H1 (cell line): ENCODE data around the gene ZNRF3.

ENCODE experiments used
- EZH2 ChIP-seq: fragments of 200-600 bp; sonication (generic); IDR thresholded peaks from 2 replicates; pipeline ENCODE4 v1.7.1; 2012; ENCODE audit warnings: low read depth, mild to moderate bottlenecking, moderate library complexity, low read length, inconsistent platforms; ENCODE audit not compliant: severe bottlenecking
- HDAC6 ChIP-seq: IDR thresholded peaks from one replicate; pipeline ENCODE4 v1.7.1; 2012; ENCODE audit warnings: low read depth, mild to moderate bottlenecking, inconsistent platforms, low read length, moderate library complexity
- PHF8 ChIP-seq: fragments of 200-600 bp; sonication (generic); conservative IDR thresholded peaks from 2 replicates; pipeline ENCODE4 v1.7.1; 2012; ENCODE audit warnings: low read depth, mild to moderate bottlenecking, inconsistent platforms, low read length, moderate library complexity
- POLR2A ChIP-seq, 2 experiments: IDR thresholded peaks; 1 replicate in 1 of 2; 2 replicates in 1 of 2; pipeline ENCODE4 v1.6.1; 2011; ENCODE audit warnings: low read depth in 2 of 2, low read length in 2 of 2, mild to moderate bottlenecking in 2 of 2; ENCODE audit errors: control extremely low read depth in 1 of 2
- POLR2AphosphoS5 ChIP-seq: IDR thresholded peaks from 2 replicates; pipeline ENCODE4 v1.6.1; 2011; ENCODE audit warnings: low read depth, low read length
- SIX5 ChIP-seq: IDR thresholded peaks from 2 replicates; pipeline ENCODE4 v1.6.1; 2011; ENCODE audit warnings: mild to moderate bottlenecking, low read depth, low read length
- SP4 ChIP-seq: IDR thresholded peaks from 2 replicates; pipeline ENCODE4 v1.6.1; 2012; ENCODE audit warnings: low read length, inconsistent platforms
- ZNF274 ChIP-seq: IDR thresholded peaks from 2 replicates; pipeline ENCODE4 v1.7.0; 2012; ENCODE audit warnings: low read length, borderline replicate concordance; ENCODE audit errors: extremely low read depth
- TF ChIP-seq, protein P1 (sequence below), 3 experiments: IDR thresholded peaks; 1 replicate in 2 of 3; 2 replicates in 1 of 3; pipeline versions ENCODE4 v1.5.1 to v1.6.1; 2011; ENCODE audit warnings: low read length in 3 of 3, mild to moderate bottlenecking in 3 of 3, inconsistent platforms in 2 of 3, low read depth in 1 of 3, moderate library complexity in 1 of 3; ENCODE audit not compliant: insufficient read depth in 1 of 3; ENCODE audit errors: control extremely low read depth in 1 of 3
- TF ChIP-seq, protein P2 (sequence below): IDR thresholded peaks from 2 replicates; pipeline ENCODE4 v1.6.1; 2012; ENCODE audit warnings: inconsistent platforms

DNA sequence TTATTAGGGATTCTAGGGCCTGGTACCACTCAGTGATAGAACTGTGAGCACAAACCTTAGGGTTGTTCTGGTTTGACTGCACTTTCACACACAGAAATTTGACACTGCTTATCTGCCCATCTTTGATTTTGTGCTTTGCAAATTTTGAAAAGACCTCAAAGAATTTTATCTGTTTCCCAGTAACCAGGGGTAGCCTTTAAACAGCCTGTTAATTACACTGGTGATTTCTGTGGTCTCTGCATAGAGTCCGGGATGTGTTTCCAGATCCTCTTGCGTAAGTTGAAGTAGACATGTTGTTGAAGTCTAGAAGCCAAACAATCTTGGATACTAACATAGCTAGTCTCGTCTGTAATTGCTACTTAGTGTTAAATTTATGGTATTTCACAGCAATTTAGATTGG, 103.0 kb downstream of the ZNRF3 start:
- TF ChIP-seq, protein P1, sequence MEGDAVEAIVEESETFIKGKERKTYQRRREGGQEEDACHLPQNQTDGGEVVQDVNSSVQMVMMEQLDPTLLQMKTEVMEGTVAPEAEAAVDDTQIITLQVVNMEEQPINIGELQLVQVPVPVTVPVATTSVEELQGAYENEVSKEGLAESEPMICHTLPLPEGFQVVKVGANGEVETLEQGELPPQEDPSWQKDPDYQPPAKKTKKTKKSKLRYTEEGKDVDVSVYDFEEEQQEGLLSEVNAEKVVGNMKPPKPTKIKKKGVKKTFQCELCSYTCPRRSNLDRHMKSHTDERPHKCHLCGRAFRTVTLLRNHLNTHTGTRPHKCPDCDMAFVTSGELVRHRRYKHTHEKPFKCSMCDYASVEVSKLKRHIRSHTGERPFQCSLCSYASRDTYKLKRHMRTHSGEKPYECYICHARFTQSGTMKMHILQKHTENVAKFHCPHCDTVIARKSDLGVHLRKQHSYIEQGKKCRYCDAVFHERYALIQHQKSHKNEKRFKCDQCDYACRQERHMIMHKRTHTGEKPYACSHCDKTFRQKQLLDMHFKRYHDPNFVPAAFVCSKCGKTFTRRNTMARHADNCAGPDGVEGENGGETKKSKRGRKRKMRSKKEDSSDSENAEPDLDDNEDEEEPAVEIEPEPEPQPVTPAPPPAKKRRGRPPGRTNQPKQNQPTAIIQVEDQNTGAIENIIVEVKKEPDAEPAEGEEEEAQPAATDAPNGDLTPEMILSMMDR (IDR thresholded peaks at IDR 0.05; ENCODE audit: control extremely low read depth in 1 of 3, insufficient read depth in 1 of 3, low read depth in 1 of 3, low read length in 3 of 3) = no peak
- TF ChIP-seq SP4 = no peak
- no peak for TF ChIP-seq POLR2A (IDR thresholded peaks at IDR 0.05; ENCODE audit: control extremely low read depth in 1 of 2, low read depth in 2 of 2, low read length in 2 of 2)
- TF ChIP-seq SIX5 = no peak
- TF ChIP-seq, protein P2, sequence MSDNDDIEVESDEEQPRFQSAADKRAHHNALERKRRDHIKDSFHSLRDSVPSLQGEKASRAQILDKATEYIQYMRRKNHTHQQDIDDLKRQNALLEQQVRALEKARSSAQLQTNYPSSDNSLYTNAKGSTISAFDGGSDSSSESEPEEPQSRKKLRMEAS = no peak
- TF ChIP-seq PHF8 = no peak
- TF ChIP-seq EZH2 = no peak
- no peak for TF ChIP-seq ZNF274
- TF ChIP-seq POLR2AphosphoS5 = no peak
- no peak for TF ChIP-seq HDAC6
